GM19467 (cell line): ENCODE results near the gene HIVEP3.

Experiments
- ATAC-seq: cut with Tn5 transposase; IDR thresholded peaks from one replicate; pipeline ENCODE4 v1.9.1; 2021; ENCODE audit warnings: mild to moderate bottlenecking, moderate library complexity; ENCODE audit not compliant: unreplicated experiment

Gene HIVEP3

GRCh38 chr1:41528726-41529605 lies 389.8 kb downstream of the HIVEP3 start:
- no peak for ATAC-seq

GRCh38 chr1:41528106-41528505 lies 390.6 kb downstream of the HIVEP3 start:
- no peak for ATAC-seq

DNA sequence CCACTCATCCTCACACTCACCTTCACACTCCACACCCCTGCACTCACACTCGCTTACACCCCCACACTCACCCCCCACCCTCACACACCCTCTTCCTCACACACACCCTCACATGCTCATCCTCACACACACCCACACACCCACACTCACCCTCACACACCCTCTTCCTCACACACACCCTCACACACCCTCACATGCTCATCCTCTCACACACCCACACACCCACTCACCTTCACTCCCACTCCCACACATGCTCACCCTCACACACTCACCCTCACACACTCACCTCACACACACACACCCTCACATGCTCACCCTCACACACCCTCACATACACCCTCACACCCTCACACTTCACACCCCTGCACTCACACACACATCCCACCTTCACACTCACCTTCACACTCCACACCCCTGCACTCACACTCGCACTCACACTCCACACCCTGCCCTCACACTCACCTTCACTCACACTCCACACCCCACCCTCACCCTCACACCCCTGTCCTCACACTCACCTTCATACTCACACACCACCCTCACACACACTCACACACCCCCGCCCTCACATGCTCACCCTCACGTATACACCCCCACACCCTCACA lies 391.7 kb downstream of the HIVEP3 start:
- no peak for ATAC-seq

- no peak for ATAC-seq
Observed at GRCh38 chr1:41525891-41526587, 392.7 kb downstream of the HIVEP3 start.

DNA sequence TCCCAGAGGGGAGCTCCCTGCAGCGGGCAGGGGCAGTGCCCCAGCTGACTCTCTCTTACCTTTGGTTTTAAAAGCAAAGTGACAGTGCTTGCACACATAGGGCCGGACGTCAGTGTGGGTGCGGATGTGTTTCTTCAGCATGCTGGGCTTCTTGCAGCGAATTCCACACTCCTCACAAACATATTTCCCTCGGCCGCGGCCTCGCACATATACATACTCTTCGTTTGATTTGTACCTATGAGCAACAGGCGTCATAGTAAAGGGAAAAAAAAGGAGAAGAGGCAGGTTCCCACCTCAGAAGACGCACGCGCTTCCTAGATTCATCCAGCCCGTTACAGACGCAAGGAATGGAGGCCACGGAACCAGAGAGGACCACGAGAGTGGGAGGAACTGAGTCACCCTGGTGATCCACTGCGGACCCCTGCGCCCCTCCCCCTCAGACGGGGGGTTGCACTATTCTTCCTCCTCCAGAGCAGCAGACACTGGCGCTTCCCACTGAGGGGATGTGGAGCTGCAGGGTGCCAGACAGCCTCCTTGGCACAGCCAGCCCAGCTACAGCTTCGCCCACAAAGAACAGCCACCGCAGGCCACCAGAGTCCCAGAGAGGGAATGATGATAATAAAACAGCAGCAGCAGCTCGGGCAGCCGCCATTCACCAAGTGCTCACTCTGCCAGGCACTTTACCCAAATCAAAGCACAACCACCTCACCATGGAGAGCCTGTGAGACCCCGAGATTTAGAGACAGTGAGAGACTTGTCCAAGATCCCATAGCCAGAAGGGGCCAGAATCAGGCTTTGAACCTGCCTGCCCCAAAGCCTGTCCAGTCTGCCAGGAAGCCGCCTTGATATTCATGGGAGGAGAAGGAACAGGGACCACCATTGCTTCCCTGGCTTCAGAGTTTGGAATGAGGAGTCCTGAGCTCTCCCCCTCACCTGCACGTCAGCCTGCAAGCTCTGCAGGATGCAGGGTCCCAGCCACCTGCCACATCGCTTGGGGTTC lies 393.7 kb downstream of the HIVEP3 start:
- no peak for ATAC-seq

DNA sequence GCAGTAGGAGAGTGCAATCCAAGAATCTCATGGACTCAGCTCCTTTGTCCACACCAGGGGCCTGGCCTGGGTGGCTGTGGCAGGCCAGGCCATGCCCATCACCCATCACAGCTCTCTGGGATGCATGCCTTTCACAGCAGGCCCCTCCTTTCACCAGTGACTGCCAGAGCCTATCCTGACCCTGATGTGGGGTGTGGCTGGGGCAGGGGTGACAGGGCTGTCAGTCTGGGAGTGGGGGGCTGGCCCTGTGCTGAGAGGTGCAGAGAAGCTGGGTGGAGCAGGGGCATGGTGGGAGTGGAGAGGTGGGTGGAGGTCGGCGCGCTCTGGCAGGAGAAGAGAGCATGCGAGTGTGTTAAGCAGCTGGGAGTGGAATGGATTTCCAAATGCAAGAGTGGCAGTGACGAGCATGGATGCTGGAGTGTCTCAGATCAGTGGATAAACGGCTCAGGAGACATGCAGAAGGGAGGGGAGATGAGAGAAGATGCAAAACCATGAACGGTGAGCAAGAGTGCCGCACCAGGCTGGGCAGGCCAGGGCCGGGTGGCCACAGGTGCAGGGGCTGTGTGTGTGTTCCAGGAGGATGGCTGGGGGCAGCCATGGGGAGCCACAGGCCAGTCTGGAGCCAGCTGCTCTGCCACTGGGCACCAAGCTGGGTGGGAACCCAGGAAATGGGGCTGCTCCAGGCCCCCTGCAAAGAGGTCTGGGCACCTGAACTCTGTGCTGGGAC lies 394.6 kb downstream of the HIVEP3 start:
- no peak for ATAC-seq

DNA sequence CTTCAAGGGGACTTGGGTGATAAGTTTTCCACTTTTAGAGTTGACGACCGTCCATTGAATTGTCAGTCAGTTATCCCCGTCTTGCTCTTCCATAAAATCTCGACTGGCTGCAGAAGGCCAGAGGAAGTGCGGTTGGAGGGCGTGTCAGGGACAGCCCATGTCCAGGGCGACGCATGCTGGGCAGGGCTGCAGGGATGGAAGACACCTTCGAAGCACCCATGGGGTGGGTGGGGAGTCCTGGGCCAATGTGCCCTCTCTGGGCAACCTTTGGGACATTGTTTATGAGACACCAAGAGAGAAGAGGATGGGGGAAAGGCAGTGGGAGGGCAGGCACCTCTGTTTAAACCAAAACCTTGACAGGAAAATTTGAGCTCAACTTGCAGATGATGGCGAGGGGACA lies 395.7 kb downstream of the HIVEP3 start:
- no peak for ATAC-seq

DNA sequence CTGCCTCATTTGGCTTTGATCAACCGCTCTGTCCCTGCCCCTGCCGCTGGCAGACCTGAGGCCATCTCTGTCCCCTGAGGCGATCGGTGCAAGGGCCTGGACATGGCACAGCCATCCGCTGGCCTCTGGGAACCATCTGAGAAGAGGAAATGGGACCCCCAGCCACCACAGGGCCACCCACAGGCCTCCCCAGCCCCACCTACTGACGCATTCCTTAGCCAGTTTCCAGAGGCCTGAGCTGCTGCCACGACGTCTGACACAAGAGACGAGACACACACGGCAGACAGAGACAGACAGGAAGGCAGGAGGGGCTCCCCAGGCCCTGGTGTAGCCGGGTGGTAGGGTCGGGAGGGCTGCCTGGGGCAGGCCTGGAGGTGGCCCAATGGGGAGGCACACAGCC lies 397.0 kb downstream of the HIVEP3 start:
- no peak for ATAC-seq

DNA sequence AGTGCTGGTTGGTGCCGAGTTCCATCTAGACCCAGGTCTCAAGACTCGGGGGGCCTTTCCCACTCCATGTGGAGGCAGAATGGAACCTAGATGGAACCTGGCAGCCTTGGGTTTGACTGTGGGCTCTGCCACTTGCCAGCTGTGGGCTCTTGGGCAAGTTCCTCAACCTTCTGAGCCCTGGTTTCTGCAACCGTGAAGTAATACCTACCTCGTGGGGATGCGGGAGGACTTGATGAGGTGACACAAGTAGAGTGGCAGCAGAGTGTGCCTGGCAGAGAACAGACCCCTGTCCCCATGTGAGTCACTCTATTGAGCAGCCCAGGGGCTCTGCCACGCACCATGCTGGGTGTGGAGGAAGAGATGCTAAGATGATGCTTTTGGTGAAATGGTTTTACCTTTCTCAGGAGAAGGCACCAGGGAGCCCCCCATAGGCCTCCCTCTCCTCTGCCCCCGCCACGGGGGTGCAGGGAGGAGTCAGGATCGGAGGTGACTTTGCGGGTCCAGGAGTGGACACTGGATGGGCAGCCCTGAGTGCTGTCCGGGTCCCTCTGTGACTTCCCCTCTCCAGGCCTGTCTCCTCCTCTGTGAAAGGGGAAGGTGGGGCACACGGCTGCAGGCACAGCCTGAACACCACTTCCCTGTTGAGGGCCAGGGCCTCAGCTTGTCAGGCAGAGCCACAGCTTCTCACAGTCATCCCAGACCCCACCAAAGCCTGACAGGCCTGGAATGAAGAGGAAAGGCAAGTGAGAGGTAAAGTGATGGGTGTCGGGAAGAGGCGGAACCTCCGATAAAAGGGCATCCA lies 397.6 kb downstream of the HIVEP3 start:
- no peak for ATAC-seq

GRCh38 chr1:41519667-41520066 lies 399.1 kb downstream of the HIVEP3 start:
- ATAC-seq = no peak

- ATAC-seq = no peak
Observed at GRCh38 chr1:41518471-41518870, 400.3 kb downstream of the HIVEP3 start.

- ATAC-seq = no peak
Observed at GRCh38 chr1:41517062-41517438, 401.7 kb downstream of the HIVEP3 start.

DNA sequence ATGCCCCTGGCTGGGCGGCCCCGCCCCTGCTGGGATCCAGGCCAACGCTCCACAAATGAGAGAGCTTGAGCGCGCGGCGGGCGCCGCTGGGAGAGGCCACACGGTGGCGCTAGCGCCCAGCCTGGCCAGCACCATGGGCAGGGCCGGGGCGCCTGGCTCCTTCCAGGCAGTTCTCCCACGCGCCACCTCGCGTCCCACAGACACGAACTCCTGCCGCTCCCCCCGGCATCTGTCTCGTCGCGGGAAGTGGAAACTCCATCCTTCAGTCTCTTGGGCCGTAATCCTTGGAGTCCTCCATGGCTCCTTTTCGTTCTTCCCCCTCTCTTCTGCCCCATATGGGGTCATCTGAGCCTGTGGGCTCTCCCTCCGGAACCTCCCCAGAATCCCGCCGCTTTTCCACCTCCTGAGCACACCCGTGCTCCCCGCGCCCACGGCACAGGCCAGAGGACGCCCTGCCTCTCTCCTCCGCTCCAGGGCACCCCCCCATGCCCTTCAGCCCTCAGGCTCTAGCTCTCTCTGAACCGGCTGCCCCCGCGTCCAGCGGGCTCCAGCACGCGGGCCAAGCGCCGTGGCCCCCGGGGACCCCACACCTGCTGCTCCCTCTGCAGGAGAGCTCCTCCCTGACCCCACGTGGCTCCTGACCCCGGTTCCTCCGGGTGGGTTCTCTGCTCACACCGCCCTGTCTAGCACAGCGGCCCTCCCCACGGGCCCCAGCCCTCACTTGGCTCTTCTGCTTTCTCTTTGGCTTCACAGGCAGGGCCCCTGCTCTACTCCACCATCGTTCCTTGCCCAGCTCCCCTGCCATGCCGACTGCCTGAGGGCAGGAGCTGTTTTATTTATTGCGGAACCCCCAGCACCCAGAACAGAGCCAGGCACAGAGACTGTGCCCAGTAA lies 402.3 kb downstream of the HIVEP3 start:
- ATAC-seq = no peak

- ATAC-seq = no peak
Observed at GRCh38 chr1:41515778-41516167, 402.9 kb downstream of the HIVEP3 start.

GRCh38 chr1:41515131-41515678 lies 403.5 kb downstream of the HIVEP3 start:
- ATAC-seq = no peak

DNA sequence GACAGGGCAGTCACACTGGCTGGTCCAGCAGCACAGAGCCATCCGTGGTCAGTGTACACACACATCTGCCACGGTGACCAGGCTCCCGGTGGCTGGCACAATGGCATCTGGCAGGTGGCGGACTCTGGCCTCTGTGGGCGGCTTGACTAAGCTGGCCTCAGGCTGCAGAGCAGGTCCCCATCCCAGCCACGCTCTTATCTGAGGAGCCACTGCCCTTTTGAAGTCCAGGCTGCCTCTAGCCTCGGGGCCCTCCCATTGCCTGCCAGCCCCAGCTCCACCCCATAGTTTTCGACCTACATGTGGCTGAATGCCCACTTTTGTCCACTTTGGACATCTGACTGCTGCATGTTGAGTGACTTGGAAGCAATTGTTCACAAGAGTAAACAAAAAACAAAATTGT lies 404.3 kb downstream of the HIVEP3 start:
- ATAC-seq = no peak

GRCh38 chr1:41513383-41513735 lies 405.4 kb downstream of the HIVEP3 start:
- no peak for ATAC-seq
